Gastroesophageal sphincter (tissue), 3 donors: ENCODE data around the gene SHISAL1.

Experiments
- CTCF ChIP-seq, 4 experiments: fragments of 200-600 bp in 2 of 4; fragments of 450-650 bp in 2 of 4; sonication (generic) in 1 of 4; IDR thresholded peaks; one replicate each; pipeline ENCODE4 v1.5.1; 2017 to 2019; ENCODE audit warnings: antibody characterized with exemption in 4 of 4, mild to moderate bottlenecking in 2 of 4, moderate library complexity in 2 of 4
- POLR2A ChIP-seq, 2 donors: fragments of 450-650 bp; IDR thresholded peaks; one replicate each; pipeline ENCODE4 v1.6.1; 2017; ENCODE audit warnings: antibody characterized with exemption in 2 of 2, mild to moderate bottlenecking in 2 of 2, moderate library complexity in 1 of 2

GRCh38 chr22:44340271-44341239 lies 27.8 kb upstream of the SHISAL1 start:
- TF ChIP-seq CTCF (IDR thresholded peaks at IDR 0.05) (no peak), POLR2A (IDR thresholded peaks at IDR 0.05) (no peak)
